ENCODE data around the gene CCDC159.

Gene CCDC159

DNA sequence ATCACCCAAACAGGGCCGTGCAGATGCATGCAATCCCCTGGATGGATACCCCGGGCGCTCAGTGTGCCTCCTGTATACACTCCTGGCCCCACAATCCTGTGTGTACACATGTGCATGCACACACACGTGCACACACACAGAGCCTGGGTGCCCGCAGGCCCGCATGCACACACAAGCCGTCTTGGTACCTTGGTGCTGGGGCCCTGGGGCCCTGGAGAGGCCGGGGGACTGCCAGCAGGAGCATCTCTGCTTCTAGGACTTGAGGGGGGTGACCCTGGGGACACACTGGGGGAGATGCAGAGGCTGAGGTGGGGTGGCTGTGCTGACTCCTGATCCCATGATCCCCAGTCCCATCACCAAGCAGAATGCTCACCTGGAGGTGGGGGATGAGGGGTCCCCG, 53.3 kb downstream of the CCDC159 start:
- DNase-seq: no peak

GRCh38 chr19:11400798-11401197, 54.5 kb downstream of the CCDC159 start:
- no peak for DNase-seq

GRCh38 chr19:11401808-11402543, 55.7 kb downstream of the CCDC159 start:
- DNase-seq: no peak

Data from NCI-H510A treated with DMSO at 0.1 percent for 48 hours (cell line).